ENCODE measurements around the gene PRR30. TPM values are rescaled to one million over a fixed set of nuclear protein-coding genes. Genes with fewer than 3 reads are reported as not detected.

The PRR30 gene
- total RNA-seq, 1 experiment from 2014 or later: not detected

DNA sequence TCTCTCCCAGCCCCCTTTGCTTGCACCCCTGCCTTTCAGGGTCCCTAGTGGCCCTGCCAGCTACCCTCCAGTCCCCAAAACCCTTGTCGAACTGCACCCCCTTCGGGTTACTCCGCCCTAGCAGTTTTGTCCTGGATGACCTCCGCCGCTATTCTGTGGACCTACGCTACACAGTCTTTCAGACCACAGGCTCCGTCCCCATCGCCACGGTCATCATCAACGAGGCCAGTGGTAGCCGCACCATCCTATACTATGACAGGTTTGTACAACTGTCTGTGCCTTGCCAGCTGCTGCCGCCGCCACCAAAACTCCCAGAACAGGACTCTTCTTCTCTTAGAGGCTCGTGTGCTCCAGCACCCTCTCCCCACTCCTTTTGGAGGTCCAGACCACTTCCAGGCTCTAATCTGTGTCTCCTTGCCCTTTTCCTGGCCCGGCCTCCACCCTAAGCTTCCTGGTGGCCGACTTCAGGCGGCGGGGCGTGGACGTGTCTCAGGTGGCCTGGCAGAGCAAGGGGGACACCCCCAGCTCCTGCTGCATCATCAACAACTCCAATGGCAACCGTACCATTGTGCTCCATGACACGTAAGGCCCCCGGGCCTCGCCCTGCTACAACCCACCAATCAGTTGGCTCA is 44.7 kb downstream of the PRR30 start:
- ChIA-PET CTCF (no interaction called here), POLR2A (no interaction called here), RAD21 (ENCODE audit: low non-redundant PET in 1 of 2, low total read pairs in 2 of 2, uncharacterized antibody in 2 of 2, unreplicated experiment in 2 of 2) (no interaction called here)
- TF ChIP-seq POLR2A (IDR thresholded peaks at IDR 0.05; ENCODE audit: borderline replicate concordance, extremely low read depth, insufficient read depth, insufficient read length): no peak
- no peak for TF ChIP-seq JUND (IDR thresholded peaks at IDR 0.05)
- TF ChIP-seq SP1 (IDR thresholded peaks at IDR 0.05; ENCODE audit: low read depth): no peak
- TF ChIP-seq CBX3 (IDR thresholded peaks at IDR 0.05; ENCODE audit: low read depth): no peak
- TF ChIP-seq, protein P1, sequence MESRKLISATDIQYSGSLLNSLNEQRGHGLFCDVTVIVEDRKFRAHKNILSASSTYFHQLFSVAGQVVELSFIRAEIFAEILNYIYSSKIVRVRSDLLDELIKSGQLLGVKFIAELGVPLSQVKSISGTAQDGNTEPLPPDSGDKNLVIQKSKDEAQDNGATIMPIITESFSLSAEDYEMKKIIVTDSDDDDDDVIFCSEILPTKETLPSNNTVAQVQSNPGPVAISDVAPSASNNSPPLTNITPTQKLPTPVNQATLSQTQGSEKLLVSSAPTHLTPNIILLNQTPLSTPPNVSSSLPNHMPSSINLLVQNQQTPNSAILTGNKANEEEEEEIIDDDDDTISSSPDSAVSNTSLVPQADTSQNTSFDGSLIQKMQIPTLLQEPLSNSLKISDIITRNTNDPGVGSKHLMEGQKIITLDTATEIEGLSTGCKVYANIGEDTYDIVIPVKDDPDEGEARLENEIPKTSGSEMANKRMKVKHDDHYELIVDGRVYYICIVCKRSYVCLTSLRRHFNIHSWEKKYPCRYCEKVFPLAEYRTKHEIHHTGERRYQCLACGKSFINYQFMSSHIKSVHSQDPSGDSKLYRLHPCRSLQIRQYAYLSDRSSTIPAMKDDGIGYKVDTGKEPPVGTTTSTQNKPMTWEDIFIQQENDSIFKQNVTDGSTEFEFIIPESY (IDR thresholded peaks at IDR 0.05; ENCODE audit: extremely low read depth, insufficient replicate concordance, low read length): no peak
- TF ChIP-seq, protein P2, sequence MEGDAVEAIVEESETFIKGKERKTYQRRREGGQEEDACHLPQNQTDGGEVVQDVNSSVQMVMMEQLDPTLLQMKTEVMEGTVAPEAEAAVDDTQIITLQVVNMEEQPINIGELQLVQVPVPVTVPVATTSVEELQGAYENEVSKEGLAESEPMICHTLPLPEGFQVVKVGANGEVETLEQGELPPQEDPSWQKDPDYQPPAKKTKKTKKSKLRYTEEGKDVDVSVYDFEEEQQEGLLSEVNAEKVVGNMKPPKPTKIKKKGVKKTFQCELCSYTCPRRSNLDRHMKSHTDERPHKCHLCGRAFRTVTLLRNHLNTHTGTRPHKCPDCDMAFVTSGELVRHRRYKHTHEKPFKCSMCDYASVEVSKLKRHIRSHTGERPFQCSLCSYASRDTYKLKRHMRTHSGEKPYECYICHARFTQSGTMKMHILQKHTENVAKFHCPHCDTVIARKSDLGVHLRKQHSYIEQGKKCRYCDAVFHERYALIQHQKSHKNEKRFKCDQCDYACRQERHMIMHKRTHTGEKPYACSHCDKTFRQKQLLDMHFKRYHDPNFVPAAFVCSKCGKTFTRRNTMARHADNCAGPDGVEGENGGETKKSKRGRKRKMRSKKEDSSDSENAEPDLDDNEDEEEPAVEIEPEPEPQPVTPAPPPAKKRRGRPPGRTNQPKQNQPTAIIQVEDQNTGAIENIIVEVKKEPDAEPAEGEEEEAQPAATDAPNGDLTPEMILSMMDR (IDR thresholded peaks at IDR 0.05 in 2 of 3, conservative IDR thresholded peaks at IDR 0.05 in 1 of 3; ENCODE audit: borderline replicate concordance in 1 of 3, insufficient read depth in 1 of 3, low read depth in 2 of 3, low read length in 2 of 3): no peak
- H3K27ac ChIP-seq (ENCODE audit: low read depth, low read length): no peak overlapping the region
- H3K36me3 ChIP-seq (ENCODE audit: control insufficient read depth in 1 of 2, insufficient read depth in 2 of 2, low read length in 2 of 2): no peaks in the 10 kb centered on the region
- H3K4me2 ChIP-seq (ENCODE audit: low read length): no peak overlapping the region
- no peaks in the 10 kb centered on the region for H4K20me1 ChIP-seq (ENCODE audit: insufficient read depth)
- ATAC-seq (no peak), DNase-seq (ENCODE audit: low read depth, low spot score) (no peak)
- BruUV-seq (replicated peaks): no TSS peak
- no peaks in the 10 kb centered on the region for H3K79me2 ChIP-seq (ENCODE audit: insufficient read depth, low read length)
- H2AFZ ChIP-seq (ENCODE audit: low read depth, low read length, poor library complexity, severe bottlenecking): no peak overlapping the region
- no peak overlapping the region for H3K9ac ChIP-seq (ENCODE audit: low read length)
- no peaks in the 10 kb centered on the region for H3K27me3 ChIP-seq (ENCODE audit: insufficient read depth, low read length)
- no peaks in the 10 kb centered on the region for H3K9me2 ChIP-seq (ENCODE audit: insufficient read depth)
- no peaks in the 10 kb centered on the region for H3K9me3 ChIP-seq (ENCODE audit: control insufficient read depth in 1 of 2, insufficient read depth in 1 of 2, low read depth in 1 of 2, low read length in 2 of 2)
- peaks cover 0 to 9% of the 10 kb centered on the region in 2 experiments; a peak in 1 of 4 replicates for H3K4me1 ChIP-seq (ENCODE audit: control insufficient read depth in 1 of 2, insufficient read depth in 2 of 2, low read length in 2 of 2)
- no peak overlapping the region for H3K4me3 ChIP-seq (replicated peaks in 1 of 2; ENCODE audit: low read depth in 1 of 2, low read length in 2 of 2)
- intact Hi-C loops (cut with micrococcal nuclease): no loop called here

All from HCT116 (cell line).